Measurements from ENCODE around the gene CP.
"Not testable (repeated sequence)": the region's sequence is repeated elsewhere in the genome, so short reads cannot be mapped to it uniquely, and the experiment has no call there.

CP gene

DNA sequence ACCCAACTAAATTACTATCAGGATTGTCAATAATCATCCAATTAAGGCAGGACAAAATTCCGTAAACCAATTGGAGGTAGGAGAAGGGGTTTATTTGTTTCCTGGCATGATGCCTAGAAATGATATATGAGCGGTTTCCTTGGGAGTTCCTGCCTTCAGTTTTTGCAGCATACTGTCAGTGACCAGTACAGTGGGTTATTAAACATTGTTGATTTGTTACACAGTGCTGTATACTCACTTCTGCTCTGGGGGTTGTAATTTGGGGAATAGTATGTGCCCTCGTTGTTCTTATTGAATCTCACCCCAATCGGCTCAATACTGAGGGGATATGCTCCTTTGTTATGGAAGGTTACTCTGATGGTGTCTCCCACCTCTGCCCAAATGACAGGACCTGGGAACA is 22.2 kb downstream of the CP start:
- no peak for TF ChIP-seq ZFX (IDR thresholded peaks at IDR 0.05; ENCODE audit: borderline replicate concordance)
- TF ChIP-seq, protein P1, sequence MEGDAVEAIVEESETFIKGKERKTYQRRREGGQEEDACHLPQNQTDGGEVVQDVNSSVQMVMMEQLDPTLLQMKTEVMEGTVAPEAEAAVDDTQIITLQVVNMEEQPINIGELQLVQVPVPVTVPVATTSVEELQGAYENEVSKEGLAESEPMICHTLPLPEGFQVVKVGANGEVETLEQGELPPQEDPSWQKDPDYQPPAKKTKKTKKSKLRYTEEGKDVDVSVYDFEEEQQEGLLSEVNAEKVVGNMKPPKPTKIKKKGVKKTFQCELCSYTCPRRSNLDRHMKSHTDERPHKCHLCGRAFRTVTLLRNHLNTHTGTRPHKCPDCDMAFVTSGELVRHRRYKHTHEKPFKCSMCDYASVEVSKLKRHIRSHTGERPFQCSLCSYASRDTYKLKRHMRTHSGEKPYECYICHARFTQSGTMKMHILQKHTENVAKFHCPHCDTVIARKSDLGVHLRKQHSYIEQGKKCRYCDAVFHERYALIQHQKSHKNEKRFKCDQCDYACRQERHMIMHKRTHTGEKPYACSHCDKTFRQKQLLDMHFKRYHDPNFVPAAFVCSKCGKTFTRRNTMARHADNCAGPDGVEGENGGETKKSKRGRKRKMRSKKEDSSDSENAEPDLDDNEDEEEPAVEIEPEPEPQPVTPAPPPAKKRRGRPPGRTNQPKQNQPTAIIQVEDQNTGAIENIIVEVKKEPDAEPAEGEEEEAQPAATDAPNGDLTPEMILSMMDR (IDR thresholded peaks at IDR 0.05), result no peak
- H3K27ac ChIP-seq, result no peak overlapping the region

DNA sequence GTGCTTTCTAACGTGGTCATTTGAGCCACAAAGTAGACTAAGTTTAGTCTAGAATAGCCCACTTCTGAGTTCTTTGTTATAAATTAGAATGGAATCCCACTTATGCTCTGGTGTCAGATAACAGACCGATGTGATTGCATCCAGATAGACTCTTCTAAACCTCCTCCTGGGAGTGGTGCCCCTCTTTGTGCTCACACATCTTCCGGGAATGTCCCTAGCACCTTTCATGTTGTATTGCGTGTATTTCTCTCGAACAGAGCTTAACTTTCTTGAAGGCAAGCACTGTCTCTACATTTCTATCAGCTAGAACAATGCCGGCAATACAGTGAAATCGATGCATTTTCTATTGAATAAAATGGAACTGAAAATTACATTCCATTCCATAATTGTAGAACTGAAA is 23.0 kb downstream of the CP start:
- TF ChIP-seq ZFX (IDR thresholded peaks at IDR 0.05; ENCODE audit: borderline replicate concordance), result no peak
- TF ChIP-seq, protein P1 (IDR thresholded peaks at IDR 0.05), result no peak
- H3K27ac ChIP-seq, result no peak overlapping the region

DNA sequence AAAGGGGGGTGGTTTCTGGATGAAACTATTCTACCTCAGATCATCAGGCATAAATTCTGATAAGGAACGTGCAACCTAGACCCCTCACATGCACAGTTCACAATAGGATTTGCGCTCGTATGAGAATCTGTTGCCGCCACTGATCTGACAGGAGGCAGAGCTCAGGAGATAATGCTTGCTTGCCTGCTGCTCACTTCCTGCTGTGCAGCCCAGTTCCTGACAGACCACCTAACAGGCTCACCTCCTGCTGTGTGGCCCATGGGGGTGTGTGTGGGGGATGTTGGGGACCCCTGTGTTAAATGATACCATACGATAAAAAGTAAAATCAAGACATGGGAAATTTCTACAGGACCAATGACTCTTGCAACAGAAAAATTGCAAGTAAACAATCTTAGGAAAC is 24.0 kb downstream of the CP start:
- TF ChIP-seq, protein P1 (IDR thresholded peaks at IDR 0.05), result no peak
- TF ChIP-seq ZFX (IDR thresholded peaks at IDR 0.05; ENCODE audit: borderline replicate concordance), result no peak
- no peak overlapping the region for H3K27ac ChIP-seq

DNA sequence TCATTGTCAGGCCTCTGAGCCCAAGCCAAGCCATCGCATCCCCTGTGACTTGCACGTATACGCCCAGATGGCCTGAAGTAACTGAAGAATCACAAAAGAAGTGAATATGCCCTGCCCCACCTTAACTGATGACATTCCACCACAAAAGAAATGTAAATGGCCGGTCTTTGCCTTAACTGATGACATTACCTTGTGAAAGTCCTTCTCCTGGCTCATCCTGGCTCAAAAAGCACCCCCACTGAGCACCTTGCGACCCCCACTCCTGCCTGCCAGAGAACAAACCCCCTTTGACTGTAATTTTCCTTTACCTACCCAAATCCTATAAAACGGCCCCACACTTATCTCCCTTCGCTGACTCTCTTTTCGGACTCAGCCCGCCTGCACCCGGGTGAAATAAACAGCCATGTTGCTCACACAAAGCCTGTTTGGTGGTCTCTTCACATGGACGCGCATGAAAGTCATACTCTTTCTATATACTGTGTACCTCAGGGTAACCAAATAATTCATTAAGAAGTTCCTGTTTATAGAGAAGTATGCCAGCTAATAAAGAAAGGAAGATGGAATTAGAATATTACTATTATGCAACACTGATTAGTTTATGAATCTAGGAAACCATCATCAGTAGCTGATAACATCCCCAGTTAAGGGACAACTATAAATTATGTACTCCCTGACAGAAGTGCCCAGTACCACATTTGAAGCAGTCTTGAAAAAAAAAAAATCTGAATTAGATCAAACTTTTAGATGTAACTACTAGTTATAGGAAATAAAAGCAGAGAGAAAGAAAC is 24.6 kb downstream of the CP start:
- not testable (repeated sequence) for H3K27ac ChIP-seq

DNA sequence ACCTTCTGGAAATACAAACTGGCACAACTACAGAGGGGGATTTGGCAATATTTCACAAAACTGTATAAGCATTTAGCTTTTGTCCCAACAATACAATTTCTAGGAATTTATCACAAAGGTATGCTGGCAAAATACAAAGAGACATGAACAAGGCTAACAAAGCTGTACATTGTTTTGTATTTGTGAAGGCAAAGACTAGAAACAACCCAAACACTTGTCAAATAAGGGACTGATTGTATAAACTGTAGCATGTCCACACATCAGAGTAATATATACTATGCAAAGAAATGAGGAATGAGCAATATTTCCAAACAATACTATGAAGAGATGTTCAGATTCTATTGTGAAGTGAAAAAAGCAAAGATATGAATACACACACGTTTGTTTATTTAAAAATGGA is 26.4 kb downstream of the CP start:
- TF ChIP-seq ZFX (IDR thresholded peaks at IDR 0.05; ENCODE audit: borderline replicate concordance), result no peak
- TF ChIP-seq, protein P1 (IDR thresholded peaks at IDR 0.05), result no peak
- no peak overlapping the region for H3K27ac ChIP-seq

DNA sequence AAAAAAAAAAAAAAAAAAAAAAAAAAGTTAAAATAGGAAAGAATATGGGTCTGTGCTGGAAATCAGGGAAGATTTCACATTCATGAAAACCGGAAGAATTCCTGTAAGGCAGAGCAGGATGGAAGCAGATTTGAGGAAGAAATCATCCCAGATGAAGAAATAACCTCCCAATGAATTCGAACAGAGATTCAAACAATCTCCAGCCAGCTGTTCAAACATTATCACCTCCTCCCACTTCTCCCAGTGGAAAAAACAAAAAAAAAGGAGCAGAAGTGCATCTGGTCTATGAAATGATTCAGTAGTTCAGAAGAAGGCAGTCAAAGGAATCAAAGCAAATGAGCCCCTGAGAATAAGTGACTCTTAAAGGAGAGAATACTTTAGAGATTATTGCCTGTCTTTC is 33.1 kb downstream of the CP start:
- TF ChIP-seq, protein P1 (IDR thresholded peaks at IDR 0.05), result no peak
- no peak for TF ChIP-seq ZFX (IDR thresholded peaks at IDR 0.05; ENCODE audit: borderline replicate concordance)

DNA sequence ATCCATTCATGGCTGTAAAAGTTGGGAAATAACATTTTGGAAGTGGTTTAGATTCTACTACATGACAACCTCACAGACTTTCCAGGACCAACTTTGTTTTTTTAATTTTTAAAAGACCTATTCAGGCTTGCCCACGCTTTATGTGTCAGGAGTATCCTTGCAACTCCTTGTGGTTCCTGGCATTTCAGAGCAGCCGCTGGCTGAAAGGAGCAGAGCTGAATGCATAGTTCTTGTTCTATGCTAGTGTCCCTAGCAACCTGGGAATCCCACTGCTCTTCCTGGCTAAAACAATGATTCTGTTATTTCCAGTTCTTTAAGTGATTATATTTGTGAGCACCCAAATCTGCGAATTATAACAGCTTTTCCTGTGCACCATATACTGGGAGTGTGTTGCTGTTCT is 34.9 kb downstream of the CP start:
- TF ChIP-seq, protein P1 (IDR thresholded peaks at IDR 0.05), result no peak
- TF ChIP-seq ZFX (IDR thresholded peaks at IDR 0.05; ENCODE audit: borderline replicate concordance), result no peak
- H3K27ac ChIP-seq, result no peak overlapping the region

More for the DNA sequence above, 33.1 kb downstream of the CP start:
- no peak overlapping the region for H3K27ac ChIP-seq

DNA sequence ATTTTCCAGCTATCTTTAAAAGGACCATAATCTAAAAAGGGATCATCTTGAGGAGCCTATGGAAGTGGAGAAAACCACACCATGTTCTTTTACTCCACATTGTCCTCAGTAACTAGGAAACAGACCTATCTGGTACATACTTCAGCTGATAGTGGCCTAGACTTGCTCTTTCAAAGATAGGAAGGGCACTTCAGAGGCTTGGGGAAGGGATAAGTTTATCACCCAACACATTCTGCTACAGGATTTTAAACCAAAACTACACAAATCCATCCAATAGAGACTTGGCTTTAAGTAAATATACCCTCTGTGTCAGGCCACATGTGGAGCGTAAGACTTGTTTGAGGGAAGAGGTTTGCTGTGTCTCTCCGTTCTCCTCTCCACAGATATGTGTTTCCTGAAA is 35.4 kb downstream of the CP start:
- H3K27ac ChIP-seq, result no peak overlapping the region
- TF ChIP-seq, protein P1 (IDR thresholded peaks at IDR 0.05), result no peak
- TF ChIP-seq ZFX (IDR thresholded peaks at IDR 0.05; ENCODE audit: borderline replicate concordance), result no peak

All from 22Rv1 (cell line).